Measurements from ENCODE around the gene TM4SF4. TPM values are rescaled to one million over a fixed set of nuclear protein-coding genes. Genes with fewer than 3 reads are reported as not detected.

TM4SF4 gene
- total RNA-seq, 4 donors from 2014 or later, result 0.13 to 2.3 TPM; not detected in 2

DNA sequence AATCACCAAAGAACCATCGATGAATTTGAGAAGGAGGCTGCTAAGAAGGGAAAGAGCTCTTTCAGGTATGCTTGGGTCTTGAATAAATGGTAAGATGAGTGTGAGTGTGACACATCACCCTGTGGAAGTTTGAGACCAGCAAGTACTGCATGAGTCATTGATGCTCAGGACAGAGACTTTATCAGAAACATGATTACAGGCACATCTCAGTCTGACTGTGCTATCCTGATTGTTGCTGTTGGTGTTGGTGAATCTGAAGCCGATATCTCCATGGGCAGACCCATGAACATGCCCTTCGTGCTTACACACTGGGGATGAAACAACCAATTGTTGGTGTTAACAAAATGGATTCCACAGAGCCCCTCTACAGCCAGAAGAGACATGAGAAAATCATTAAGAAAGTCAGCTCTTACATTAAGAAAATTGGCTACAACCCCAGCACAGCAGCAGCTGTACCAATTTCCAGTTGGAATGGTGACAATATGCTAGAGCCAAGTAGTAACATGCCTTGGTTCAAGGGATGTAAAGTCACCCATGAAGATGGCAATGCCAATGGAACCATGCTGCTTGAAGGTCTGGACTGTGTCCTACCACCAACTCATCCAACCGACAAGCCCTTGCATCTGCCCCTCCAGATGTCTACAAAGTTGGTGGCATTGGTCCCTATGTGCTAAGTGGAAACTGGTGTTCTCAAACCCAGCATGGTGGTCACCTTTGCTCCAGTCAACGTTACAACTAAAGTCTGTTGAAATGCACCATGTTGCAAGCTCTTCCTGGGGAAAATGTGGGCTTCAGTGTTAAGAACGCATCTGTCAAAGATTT lies 20.5 kb downstream of the TM4SF4 start:
- Histone ChIP-seq H3K27me3 (no peaks in the 10 kb centered on the region), H3K4me1 (peaks cover 0 to 6% of the 10 kb centered on the region in 2 donors), H3K9me3 (no peaks in the 10 kb centered on the region), H3K36me3 (no peaks in the 10 kb centered on the region), H3K4me3 (no peak overlapping the region), H3K27ac (no peak overlapping the region)
- ATAC-seq, result peak in 1 of 2 donors; percentile 39
- intact Hi-C loops (cut with DNase I; ENCODE audit: low total_unique reads) (no loop called here), in situ Hi-C loops (cut with MboI; ENCODE audit: low sequenced_read_pairs in 4 of 4) (loop anchor here (25.0 kb wide), 3 partner anchors 108 to 533 kb away; partner anchors contain the start of gene TM4SF1 (in 1 of the 4))
- TF ChIP-seq CTCF (IDR thresholded peaks at IDR 0.05 in 4 of 5, conservative IDR thresholded peaks at IDR 0.05 in 1 of 5), result no peak
- no peak for TF ChIP-seq POLR2A (IDR thresholded peaks at IDR 0.05)
- no peak for DNase-seq

GRCh38 chr3:149495581-149496125 lies 21.2 kb downstream of the TM4SF4 start:
- intact Hi-C loops (cut with DNase I; ENCODE audit: low total_unique reads), result no loop called here
- in situ Hi-C loops (cut with MboI; ENCODE audit: low sequenced_read_pairs in 4 of 4), result loop anchor here (25.0 kb wide), 3 partner anchors 108 to 533 kb away; partner anchors contain the start of gene TM4SF1 (in 1 of the 4)
- Histone ChIP-seq H3K9me3 (no peaks in the 10 kb centered on the region), H3K27me3 (no peaks in the 10 kb centered on the region), H3K4me3 (no peak overlapping the region), H3K4me1 (no peaks in the 10 kb centered on the region), H3K27ac (no peak overlapping the region), H3K36me3 (no peaks in the 10 kb centered on the region)
- no peak for ATAC-seq
- no peak for DNase-seq
- no peak for TF ChIP-seq CTCF (IDR thresholded peaks at IDR 0.05 in 4 of 5, conservative IDR thresholded peaks at IDR 0.05 in 1 of 5)
- no peak for TF ChIP-seq POLR2A (IDR thresholded peaks at IDR 0.05)

GRCh38 chr3:149496891-149497290 lies 22.4 kb downstream of the TM4SF4 start:
- Histone ChIP-seq H3K9me3 (no peaks in the 10 kb centered on the region), H3K4me3 (no peak overlapping the region), H3K4me1 (no peaks in the 10 kb centered on the region), H3K27ac (no peak overlapping the region), H3K27me3 (no peaks in the 10 kb centered on the region), H3K36me3 (no peaks in the 10 kb centered on the region)
- TF ChIP-seq POLR2A (IDR thresholded peaks at IDR 0.05) (no peak), CTCF (IDR thresholded peaks at IDR 0.05 in 4 of 5, conservative IDR thresholded peaks at IDR 0.05 in 1 of 5) (no peak)
- in situ Hi-C loops (cut with MboI; ENCODE audit: low sequenced_read_pairs in 4 of 4), result loop anchor here (25.0 kb wide), 3 partner anchors 110 to 535 kb away; partner anchors contain the start of gene TM4SF1 (in 1 of the 4)
- DNase-seq (no peak), ATAC-seq (no peak)
- intact Hi-C loops (cut with DNase I; ENCODE audit: low total_unique reads), result no loop called here

- in situ Hi-C loops (cut with MboI; ENCODE audit: low sequenced_read_pairs in 4 of 4), result loop anchor here (25.0 kb wide), 3 partner anchors 111 to 536 kb away; partner anchors contain the start of gene TM4SF1 (in 1 of the 4)
- no peaks in the 10 kb centered on the region for H3K9me3 ChIP-seq
- intact Hi-C loops (cut with DNase I; ENCODE audit: low total_unique reads), result no loop called here
These were observed 23.6 kb downstream of the TM4SF4 start for GRCh38 chr3:149497966-149498670.

More at GRCh38 chr3:149497966-149498670, 23.6 kb downstream of the TM4SF4 start:
- ATAC-seq (no peak), DNase-seq (no peak)
- no peak overlapping the region for H3K4me3 ChIP-seq
- H3K27me3 ChIP-seq, result no peaks in the 10 kb centered on the region
- no peaks in the 10 kb centered on the region for H3K4me1 ChIP-seq
- TF ChIP-seq POLR2A (IDR thresholded peaks at IDR 0.05), result no peak
- TF ChIP-seq CTCF (IDR thresholded peaks at IDR 0.05 in 4 of 5, conservative IDR thresholded peaks at IDR 0.05 in 1 of 5), result no peak
- no peaks in the 10 kb centered on the region for H3K36me3 ChIP-seq
- no peak overlapping the region for H3K27ac ChIP-seq

All from gastrocnemius medialis (tissue), 4 donors.